NAMALWA (cell line): ENCODE measurements around the gene SFXN1.
"Not testable (repeated sequence)": the region's sequence is repeated elsewhere in the genome, so short reads cannot be mapped to it uniquely, and the experiment has no call there.

Experiments used
- DNase-seq: peaks from one replicate; pipeline ENCODE4 v3.0.0-alpha.2; 2015; ENCODE audit warnings: low spot score

The SFXN1 gene, protein sequence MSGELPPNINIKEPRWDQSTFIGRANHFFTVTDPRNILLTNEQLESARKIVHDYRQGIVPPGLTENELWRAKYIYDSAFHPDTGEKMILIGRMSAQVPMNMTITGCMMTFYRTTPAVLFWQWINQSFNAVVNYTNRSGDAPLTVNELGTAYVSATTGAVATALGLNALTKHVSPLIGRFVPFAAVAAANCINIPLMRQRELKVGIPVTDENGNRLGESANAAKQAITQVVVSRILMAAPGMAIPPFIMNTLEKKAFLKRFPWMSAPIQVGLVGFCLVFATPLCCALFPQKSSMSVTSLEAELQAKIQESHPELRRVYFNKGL

DNA sequence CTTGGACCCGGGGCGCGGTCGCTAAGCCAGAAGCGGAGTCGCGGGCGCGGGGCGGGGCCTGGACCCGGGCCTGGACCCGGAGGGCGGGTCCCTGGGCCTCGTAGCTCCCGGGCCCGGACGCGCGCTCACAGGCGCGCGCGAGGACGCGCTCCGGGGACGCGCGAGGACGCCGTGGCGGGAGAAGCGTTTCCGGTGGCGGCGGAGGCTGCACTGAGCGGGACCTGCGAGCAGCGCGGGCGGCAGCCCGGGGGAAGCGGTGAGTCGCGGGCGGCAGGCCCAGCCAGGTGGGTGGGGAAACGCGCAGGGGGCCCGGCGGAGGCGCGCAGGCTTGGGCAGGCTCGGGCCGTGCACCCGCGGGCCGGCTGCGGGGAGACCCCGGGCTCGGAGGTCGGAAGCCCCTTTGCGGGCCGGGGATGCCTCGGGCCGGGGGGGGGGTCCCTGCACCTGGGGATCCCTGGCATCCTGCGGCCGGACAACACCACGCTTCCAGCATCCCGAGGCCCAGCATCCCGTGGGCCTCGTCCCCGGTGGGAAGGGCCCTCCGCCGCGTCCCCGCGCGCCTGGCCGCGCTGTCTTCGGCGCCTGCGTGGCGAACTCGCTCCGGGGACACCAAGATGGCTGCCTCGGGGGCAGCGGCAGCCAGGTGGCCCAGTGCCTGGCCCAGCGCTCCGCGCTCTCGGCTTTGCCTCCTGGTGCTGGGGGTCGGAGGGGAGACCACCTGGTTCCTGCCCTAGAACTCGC is at the start of gene SFXN1:
TSS of gene SFXN1 (plus strand) at position 177 of the 741 bp plus-strand sequence. CDS start 13,544 bp downstream, outside the sequence.
- peak; percentile 84 for DNase-seq

- no peak for DNase-seq
Measured at GRCh38 chr5:175434800-175435199, 43.6 kb upstream of the SFXN1 start.

DNA sequence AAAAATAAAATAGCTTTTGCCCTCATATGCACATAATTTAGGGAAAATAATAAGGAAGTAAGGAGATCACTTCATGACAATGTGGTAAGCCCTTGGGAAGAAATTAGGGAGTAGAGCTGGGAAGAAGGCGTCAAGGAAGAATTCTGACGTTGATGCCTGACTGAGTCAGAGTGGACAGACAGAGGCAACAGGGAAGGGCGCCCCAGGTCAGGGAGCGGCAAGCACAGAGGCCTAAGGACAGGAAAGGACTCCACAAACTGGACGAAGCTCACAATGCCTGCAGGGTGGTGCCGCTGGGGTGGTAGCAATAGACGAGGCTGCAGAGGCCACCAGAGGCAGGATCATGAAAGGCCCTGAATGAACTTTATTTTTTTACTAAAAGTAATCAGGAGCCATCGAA is 42.0 kb upstream of the SFXN1 start:
- no peak for DNase-seq

- no peak for DNase-seq
Measured at GRCh38 chr5:175438234-175438857, 40.0 kb upstream of the SFXN1 start.

DNA sequence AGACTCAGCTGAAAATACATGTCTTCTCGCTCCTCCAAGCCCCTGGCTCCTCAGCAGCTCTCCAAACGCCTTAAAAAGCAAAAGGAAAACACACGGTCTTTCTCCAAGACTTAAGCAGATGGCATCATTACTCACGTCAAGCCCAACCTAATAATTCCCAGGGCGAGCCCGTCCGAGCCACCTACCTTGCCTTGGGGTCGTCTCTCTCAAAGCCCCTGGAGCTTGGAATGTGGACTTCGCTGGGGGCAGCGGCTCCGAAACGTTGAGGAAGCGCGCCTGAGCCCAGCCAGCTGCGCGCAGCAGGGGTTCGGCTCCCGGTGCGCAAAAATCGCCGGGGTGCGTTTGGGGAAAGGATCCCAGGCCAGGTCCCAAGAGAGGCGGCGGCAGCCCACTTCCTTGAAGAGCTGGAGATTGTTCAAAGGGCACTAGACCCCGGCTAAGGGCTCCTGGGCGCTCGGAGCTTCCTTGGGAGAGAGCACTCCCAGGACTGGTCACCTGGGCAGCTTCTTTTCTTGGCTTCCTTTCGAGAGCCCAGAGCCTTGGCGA is 34.8 kb upstream of the SFXN1 start:
- no peak for DNase-seq

DNA sequence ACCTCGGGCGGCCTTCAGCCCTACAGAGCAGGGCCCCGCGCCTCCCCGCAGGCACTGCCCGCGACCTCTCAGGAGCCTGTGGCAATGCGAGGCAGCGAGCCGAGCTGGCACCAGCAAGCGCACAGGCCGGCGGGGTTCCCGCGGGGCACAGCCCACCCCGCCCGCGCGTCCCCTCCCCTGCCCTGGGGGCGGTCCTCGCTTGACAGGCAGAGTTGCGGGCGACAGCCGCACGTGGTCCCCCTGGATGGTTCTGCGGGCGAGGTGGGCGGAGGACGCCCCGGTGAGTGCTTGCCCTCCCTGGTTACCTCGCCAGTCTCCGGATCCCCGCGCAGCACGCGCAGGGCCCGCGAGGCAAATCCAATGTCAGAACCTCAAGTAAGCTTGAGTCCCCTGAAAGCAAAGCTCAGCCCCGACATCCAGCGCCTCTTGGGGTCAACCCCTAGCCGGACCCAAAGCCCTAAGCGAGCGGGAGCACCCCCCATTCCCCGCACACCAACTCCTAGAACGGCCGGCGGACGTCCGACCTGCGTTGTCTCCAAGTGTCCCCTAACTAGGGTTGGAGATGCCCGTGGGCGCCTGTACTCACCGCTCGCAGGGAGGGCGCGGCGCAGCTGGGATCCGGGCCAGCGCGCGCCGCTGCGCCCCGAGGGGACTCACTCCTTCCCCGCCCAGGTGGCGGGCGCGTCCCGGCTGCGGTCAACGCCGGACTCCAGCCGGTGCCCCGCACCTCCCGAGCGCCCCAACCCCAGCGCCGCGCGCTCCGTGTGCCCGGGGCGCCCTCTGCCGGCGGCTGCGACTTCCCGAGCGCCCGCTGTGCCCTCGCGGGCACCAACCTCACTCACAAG is 34.1 kb upstream of the SFXN1 start, which contains the start of gene DRD1:
TSS of gene DRD1 (minus strand) at position 123 of the 845 bp plus-strand sequence. CDS start 1,083 bp downstream, outside the sequence.
- DNase-seq, result peak; percentile 34

- DNase-seq, result no peak
Measured at GRCh38 chr5:175444905-175445456, 33.4 kb upstream of the SFXN1 start.

DNA sequence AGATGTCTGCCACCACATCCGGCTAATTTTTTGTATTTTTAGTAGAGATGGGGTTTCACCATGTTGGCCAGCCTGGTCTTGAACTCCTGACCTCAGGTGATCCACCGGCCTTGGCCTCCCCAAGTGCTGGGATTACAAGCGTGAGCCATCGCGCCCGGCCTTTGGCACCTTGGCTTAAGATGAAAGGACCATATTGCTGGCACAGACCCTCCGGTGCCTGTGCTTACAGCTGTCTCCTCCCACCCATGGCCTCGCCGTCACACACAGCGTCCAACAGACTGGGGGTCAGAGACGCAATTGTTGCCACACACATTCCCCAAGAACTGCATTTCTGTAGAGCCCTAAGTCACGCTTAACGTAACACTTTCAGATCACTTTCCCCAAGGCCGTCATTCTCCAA is 32.0 kb upstream of the SFXN1 start:
- DNase-seq, result not testable (repeated sequence)

- no peak for DNase-seq
Measured at GRCh38 chr5:175447571-175447970, 30.8 kb upstream of the SFXN1 start.

DNA sequence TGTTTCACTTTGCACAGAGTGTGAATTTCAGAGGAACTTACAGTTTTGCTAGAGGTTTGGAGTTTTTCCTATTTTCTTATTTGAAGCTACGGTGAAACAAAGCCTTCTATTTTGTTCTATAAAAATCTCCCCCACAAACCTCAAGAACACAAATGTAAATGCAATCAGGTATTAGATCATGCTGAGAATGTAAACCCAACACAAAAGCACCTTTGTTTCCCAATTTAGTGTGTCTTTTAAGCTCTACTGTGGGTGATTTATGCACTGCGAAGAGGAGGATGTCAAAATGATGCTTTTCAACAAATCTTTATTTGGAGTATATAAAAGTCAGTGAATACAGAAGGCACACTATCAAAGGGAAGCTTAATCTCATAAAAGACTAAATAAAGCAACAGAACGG is 30.1 kb upstream of the SFXN1 start:
- DNase-seq, result no peak

DNA sequence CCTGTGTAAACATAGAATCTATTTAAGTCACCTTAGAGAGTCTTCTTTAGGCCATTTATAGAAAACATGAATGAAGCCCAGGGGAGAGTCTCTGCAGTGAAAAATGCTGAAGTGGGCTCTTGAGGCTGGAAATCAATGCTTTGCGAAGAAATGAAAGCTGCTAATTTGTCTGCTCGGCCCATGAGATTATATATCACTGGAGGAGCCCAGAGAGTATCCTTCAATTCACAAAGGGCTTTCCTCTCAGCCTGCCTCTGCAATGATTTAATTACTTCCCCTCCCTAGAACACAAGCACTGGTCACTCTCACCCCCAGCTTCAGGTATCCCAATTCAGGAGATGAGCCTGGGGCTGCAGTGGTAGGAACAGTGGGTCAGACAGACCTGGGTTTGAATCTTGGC is 26.2 kb upstream of the SFXN1 start:
- no peak for DNase-seq

GRCh38 chr5:175454338-175454737 is 24.0 kb upstream of the SFXN1 start:
- not testable (repeated sequence) for DNase-seq

- DNase-seq, result no peak
Measured at GRCh38 chr5:175456105-175456742, 22.1 kb upstream of the SFXN1 start.

DNA sequence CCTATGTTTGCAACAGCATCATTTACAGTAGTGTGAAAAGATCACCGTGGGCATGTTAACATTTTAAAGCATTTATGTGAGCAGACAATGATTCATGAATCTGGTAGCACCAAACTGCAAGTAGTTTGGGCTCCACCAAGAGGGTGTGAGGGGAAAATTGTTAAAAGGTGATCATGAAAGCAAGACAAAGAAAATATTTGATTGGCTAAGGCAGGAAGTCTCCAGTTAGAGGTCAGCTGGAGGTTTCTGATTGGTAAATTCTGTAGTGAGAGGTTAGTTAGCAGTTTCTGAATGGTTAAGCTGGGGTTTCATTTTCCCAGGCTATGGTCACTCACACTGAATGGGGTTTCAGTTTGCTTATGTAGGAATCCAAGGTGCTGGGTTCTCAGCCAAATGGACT is 20.9 kb upstream of the SFXN1 start:
- peak; percentile 40 for DNase-seq

GRCh38 chr5:175460126-175460525 is 18.2 kb upstream of the SFXN1 start:
- peak; percentile 56 for DNase-seq

GRCh38 chr5:175460552-175460951 is 17.8 kb upstream of the SFXN1 start:
- no peak for DNase-seq

DNA sequence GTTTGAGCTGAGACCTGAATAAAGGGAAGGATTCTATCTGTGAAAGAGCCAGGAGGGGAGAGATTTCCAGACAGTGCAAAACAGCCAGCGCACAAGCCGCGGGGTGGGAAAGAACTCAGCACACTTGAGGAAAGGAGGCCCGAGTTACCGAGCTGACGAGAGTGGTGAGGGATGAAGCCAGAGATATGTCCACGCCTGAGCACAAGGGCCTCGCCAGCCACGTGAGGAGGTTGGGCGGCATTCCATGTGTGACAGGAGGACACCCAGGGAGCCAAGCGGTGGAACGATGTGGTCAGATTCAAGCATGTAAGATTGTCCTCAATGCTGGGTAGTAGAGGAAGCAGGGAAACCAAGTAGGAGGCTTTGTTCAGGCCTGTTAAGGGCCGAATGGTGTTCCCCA is 17.0 kb upstream of the SFXN1 start:
- no peak for DNase-seq

GRCh38 chr5:175463641-175464040 is 14.7 kb upstream of the SFXN1 start:
- DNase-seq, result no peak

- peak; percentile 88 for DNase-seq
Measured at GRCh38 chr5:175464074-175464941, 14.1 kb upstream of the SFXN1 start.

GRCh38 chr5:175464942-175465233 is 13.5 kb upstream of the SFXN1 start:
- DNase-seq, result no peak
